Rectal smooth muscle tissue (tissue), 1 donor: Measurements from ENCODE around the gene TBC1D4.

Source experiments
- H3K27ac ChIP-seq: one replicate; pipeline ENCODE4 v1.7.0; 2013; ENCODE audit warnings: low read depth, low read length, inconsistent platforms
- H3K27me3 ChIP-seq: one replicate; pipeline ENCODE4 v1.7.0; 2013; ENCODE audit warnings: low read length; ENCODE audit not compliant: control insufficient read depth, insufficient read depth
- H3K36me3 ChIP-seq: one replicate; pipeline ENCODE4 v1.7.0; 2013; ENCODE audit warnings: low read length; ENCODE audit not compliant: control insufficient read depth, insufficient read depth
- H3K4me1 ChIP-seq: one replicate; pipeline ENCODE4 v1.7.0; 2013; ENCODE audit warnings: low read length; ENCODE audit not compliant: control insufficient read depth, insufficient read depth
- H3K4me3 ChIP-seq: one replicate; pipeline ENCODE4 v1.7.0; 2013; ENCODE audit warnings: low read length
- H3K9ac ChIP-seq: one replicate; pipeline ENCODE4 v1.7.0; 2013; ENCODE audit warnings: low read length

TBC1D4 gene

DNA sequence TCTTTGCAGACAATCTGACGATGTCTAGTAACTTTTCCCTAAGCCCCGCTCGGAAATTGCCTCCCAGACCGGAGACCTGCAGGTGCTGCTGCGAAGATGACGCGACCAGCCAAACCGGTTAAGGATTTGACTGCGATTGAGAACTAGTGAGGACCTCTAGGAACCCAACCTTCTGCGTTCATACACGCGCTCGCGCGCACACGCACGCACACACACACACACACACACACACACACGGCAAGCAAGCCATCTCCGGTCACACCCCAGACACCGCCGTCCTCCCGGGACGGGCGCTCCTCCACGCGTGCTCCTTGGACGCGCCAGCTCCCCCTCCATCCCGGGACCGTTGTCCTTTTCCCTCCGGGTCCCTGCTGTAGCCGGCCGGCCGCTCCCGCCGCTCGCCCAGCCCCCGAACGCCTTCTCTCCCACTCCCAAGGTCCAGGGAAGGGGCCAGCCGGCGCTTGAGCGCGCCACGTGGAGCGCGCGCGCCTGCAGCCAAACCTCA, 1.2 kb downstream of the TBC1D4 start:
- H3K4me3 ChIP-seq = peak overlapping the region; percentile 75
- no peak overlapping the region for H3K27ac ChIP-seq
- H3K9ac ChIP-seq = no peak overlapping the region
- H3K27me3 ChIP-seq = no peaks in the 10 kb centered on the region
- no peaks in the 10 kb centered on the region for H3K4me1 ChIP-seq
- no peaks in the 10 kb centered on the region for H3K36me3 ChIP-seq

DNA sequence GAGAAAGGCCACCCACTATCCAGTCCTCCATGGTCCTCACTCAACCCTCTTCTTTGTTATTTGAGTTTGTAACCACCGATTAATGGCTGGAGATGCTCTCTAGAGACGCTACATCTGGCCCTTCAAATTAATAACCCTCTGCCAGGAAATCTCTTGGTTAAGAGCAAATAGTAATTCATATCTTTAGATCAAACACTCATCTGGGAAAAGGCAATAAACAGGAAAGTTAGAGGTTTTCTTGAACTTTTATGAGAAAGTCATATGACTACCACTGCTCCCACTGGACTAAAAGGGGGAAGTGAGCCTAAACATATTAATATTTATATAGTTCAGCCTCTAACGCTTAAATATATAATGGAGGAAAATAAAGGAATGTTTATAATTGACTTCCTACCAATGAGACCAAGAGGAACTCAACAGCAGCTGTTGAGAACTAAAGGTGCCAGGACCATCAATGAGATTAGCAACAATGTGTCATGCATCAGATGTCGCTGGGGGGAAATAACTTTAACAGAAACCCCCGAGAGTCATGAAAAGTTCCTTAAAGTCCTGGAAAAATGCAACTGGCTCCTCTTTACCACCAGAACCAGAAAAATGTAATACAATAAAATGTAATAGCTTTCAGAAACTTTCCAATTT, 2.7 kb downstream of the TBC1D4 start:
- Histone ChIP-seq H3K4me1 (no peaks in the 10 kb centered on the region), H3K4me3 (no peak overlapping the region), H3K9ac (no peak overlapping the region), H3K27ac (no peak overlapping the region), H3K27me3 (no peaks in the 10 kb centered on the region), H3K36me3 (no peaks in the 10 kb centered on the region)

DNA sequence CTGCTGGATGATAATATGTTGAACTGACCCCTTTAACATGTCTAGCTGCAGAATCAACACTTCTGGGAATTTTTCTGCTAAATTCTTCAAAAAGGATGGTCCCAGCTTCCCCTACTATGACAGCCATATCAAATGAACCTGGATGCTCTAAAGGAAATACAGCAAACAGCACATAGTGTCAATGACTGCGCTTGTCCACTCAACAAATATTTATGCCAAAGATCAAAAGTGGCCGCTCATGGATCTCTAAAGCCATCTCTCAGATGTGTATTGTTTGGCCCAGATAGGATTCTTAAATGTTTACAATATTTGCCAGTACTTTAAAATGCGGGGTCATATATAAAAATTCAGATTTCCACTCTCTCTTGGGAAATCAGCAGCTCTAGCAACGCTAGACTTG, 3.3 kb downstream of the TBC1D4 start:
- Histone ChIP-seq H3K36me3 (no peaks in the 10 kb centered on the region), H3K4me3 (no peak overlapping the region), H3K4me1 (no peaks in the 10 kb centered on the region), H3K27ac (no peak overlapping the region), H3K27me3 (no peaks in the 10 kb centered on the region), H3K9ac (no peak overlapping the region)

DNA sequence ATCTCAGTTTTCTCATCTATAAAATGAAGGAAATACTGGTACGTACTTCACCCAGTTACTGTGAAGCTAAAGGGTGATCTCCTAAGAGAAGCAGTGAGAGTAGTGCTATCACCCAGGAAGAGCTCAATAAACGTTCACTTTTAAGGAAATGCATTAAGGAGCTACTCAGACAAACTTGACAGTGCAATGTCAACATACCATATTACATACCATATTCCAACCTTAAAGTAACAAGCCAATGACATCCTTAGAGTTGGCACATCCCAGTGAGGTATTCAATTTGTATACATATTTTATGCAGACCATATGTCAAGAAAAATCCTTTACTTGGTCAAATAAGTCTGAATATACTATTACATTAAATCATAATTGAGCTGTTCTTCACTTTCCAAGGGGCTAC, 7.0 kb downstream of the TBC1D4 start:
- Histone ChIP-seq H3K36me3 (no peaks in the 10 kb centered on the region), H3K27me3 (no peaks in the 10 kb centered on the region), H3K27ac (no peak overlapping the region), H3K4me1 (no peaks in the 10 kb centered on the region), H3K9ac (no peak overlapping the region), H3K4me3 (no peak overlapping the region)

DNA sequence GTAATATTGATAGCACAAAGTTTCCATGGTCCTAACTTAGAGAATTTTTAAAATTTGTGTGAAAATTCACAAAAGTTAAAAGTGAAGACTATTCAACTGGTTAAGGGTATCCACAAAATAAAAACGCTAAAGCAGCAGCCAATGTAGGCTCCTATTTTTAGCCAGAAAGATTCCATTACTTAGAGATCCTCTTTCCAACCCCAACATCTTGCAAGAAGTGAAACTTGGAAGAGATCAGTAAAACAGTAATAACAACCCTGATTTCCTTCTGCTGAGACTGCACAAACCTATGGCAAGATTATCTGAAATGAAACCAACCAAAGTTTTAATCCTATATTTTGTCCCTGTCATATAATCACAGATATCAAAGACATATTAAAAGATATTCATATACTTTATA, 8.5 kb downstream of the TBC1D4 start:
- no peak overlapping the region for H3K27ac ChIP-seq

DNA sequence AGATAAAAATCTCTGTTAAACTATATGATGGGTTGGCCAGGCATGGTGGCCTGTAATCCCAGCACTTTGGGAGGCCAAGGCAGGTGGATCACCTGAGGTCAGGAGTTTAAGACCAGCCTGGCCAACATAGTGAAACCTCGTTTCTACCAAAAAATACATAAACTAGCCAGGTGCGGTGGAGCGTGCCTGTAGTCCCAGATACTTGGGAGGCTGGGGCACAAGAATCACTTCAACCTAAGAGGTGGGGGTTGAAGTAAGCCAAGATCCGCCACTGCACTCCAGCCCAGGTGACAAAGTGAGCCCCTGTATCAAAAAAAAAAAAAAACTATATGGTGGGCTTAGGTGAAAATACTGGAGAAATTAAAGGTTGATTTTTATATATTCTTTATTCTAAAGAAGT, 11.3 kb downstream of the TBC1D4 start:
- H3K27ac ChIP-seq = no peak overlapping the region
- H3K4me1 ChIP-seq = no peaks in the 10 kb centered on the region
- no peaks in the 10 kb centered on the region for H3K27me3 ChIP-seq
- H3K36me3 ChIP-seq = no peaks in the 10 kb centered on the region
- no peak overlapping the region for H3K9ac ChIP-seq
- H3K4me3 ChIP-seq = no peak overlapping the region

More for the DNA sequence above, 8.5 kb downstream of the TBC1D4 start:
- no peak overlapping the region for H3K9ac ChIP-seq
- no peaks in the 10 kb centered on the region for H3K36me3 ChIP-seq
- H3K4me1 ChIP-seq = no peaks in the 10 kb centered on the region
- no peaks in the 10 kb centered on the region for H3K27me3 ChIP-seq
- H3K4me3 ChIP-seq = no peak overlapping the region

DNA sequence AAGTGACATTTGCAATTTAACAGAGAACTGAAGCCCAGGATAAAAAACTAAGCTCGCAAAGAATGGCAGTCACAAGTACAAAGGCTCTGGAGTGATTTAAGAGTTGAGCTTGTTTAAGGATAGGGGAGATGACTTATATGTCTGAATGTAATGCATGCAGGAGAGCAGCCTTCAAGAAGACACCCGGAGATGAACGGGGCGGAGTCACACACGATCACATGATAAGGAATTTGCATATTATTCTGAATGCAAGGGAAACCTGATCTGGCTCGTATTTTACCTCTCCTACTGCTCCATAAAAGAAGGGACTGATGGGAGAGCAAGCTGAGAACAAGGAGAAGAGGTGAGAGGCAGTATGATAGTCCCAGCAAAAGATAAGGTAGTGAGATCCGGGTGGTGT, 12.9 kb downstream of the TBC1D4 start:
- no peak overlapping the region for H3K4me3 ChIP-seq

DNA sequence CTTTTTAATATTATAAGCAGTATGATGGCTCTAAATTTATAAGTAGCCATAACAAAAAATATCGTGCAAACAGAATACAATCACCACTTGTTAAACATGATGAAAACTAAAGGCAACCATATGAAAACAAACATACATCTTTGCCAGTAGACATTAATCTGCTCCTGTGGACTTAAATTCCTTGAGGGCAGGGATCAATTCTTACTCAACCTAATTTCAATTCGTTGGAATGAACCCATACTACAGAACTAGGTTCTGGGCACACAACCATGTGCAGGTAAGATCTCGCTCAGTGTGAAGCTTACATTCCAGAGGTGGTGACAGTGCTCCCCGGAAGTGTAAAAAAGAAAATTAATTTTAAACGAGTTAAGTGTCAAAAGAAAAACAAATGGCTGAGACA, 13.4 kb downstream of the TBC1D4 start:
- H3K36me3 ChIP-seq = no peaks in the 10 kb centered on the region
- H3K27me3 ChIP-seq = no peaks in the 10 kb centered on the region
- no peak overlapping the region for H3K4me3 ChIP-seq
- no peaks in the 10 kb centered on the region for H3K4me1 ChIP-seq
- no peak overlapping the region for H3K27ac ChIP-seq
- no peak overlapping the region for H3K9ac ChIP-seq

More for the DNA sequence above, 12.9 kb downstream of the TBC1D4 start:
- Histone ChIP-seq H3K27me3 (no peaks in the 10 kb centered on the region), H3K27ac (no peak overlapping the region), H3K4me1 (no peaks in the 10 kb centered on the region), H3K9ac (no peak overlapping the region), H3K36me3 (no peaks in the 10 kb centered on the region)

DNA sequence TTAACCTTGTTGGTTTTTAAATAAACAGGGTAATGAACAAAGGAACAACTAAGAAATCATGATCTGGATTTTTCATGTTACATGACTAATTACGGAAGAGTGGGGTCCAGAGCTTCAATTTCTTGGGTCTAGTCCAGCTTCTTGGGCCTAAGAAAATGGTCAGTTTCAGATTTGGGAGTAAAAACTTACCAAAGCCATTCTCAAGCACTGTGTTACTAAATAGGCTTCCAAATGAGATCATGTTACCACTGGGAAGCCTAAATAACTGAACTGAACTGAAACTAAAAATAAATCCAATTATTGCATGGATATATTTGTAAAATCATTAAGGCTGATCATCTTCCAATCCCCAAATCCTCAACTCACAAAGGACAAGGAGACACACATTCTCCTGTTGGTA, 13.9 kb downstream of the TBC1D4 start:
- H3K27ac ChIP-seq = no peak overlapping the region
- H3K4me1 ChIP-seq = no peaks in the 10 kb centered on the region
- H3K36me3 ChIP-seq = no peaks in the 10 kb centered on the region
- no peaks in the 10 kb centered on the region for H3K27me3 ChIP-seq
- H3K4me3 ChIP-seq = no peak overlapping the region
- H3K9ac ChIP-seq = no peak overlapping the region

DNA sequence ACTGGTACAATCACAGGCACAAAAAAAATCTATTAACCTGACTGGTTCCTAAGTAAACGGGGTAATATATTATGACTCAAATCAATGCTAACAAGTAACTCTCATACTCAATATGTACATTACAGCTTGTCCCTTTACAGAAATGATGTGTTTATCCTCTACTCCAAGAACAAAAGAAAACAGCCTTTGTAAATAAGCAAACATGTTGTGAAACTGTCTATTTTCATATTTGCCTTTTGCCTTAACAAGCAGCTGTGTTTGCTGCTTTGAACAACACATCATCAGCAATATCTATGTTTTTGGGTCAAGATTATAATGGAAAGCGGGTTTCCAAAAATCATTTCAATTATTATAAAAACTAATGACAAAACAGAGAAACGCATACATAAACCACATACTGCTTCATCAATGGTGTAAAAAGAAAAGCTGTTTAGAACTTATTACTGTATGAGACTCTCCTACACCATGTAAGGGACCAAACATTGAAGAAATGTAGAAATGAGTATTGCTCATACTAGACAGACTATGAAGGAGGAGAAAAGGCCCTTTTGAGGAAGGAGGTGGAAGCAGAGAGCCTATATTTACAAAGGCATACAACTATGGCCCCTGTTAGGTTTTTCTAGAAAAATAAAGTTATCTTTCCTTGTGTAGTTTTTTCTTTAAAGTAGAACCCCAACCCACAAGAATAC, 14.8 kb downstream of the TBC1D4 start:
- Histone ChIP-seq H3K9ac (no peak overlapping the region), H3K27ac (no peak overlapping the region), H3K36me3 (no peaks in the 10 kb centered on the region), H3K27me3 (no peaks in the 10 kb centered on the region), H3K4me3 (no peak overlapping the region), H3K4me1 (no peaks in the 10 kb centered on the region)

DNA sequence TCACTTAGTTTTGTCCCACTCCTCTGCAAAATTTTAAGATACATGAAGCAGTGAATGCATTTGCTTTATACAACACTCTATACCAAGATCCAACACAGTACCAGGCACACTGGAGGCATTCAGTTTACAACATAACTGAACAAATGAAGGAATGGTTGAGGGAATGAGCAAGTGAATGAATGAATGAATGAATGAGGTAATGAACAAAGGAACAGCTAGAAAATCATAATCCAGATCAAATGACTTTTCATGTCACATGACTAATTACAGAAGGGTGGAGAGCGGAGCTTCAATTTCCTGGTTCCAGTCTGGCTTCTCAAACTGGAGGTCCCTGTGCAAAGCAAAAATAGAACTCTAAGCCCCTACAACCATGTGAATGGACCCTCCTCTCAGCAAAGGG, 16.7 kb downstream of the TBC1D4 start:
- no peaks in the 10 kb centered on the region for H3K27me3 ChIP-seq
- H3K4me1 ChIP-seq = no peaks in the 10 kb centered on the region
- H3K4me3 ChIP-seq = no peak overlapping the region
- no peaks in the 10 kb centered on the region for H3K36me3 ChIP-seq
- H3K27ac ChIP-seq = no peak overlapping the region
- H3K9ac ChIP-seq = no peak overlapping the region

DNA sequence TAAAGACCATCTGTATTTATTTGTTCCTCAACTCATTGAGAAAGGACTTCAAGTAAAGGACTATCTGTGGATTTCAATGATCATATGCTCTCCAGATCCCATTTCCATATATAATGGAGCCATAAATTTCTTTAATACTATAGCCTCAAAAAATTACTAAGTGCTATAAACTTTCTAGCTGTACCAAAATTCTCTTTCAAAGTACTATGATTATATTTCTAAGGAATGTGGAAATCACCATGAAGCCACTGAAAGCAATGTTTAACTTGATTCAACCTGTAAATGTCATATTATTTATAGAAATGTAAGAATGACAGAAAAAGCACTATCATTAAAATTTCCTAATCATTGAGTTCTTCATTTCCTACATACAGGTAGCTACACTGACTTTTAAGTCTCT, 20.7 kb downstream of the TBC1D4 start:
- H3K27me3 ChIP-seq = no peaks in the 10 kb centered on the region
- H3K9ac ChIP-seq = no peak overlapping the region
- H3K4me1 ChIP-seq = no peaks in the 10 kb centered on the region
- H3K4me3 ChIP-seq = no peak overlapping the region
- H3K27ac ChIP-seq = no peak overlapping the region
- H3K36me3 ChIP-seq = no peaks in the 10 kb centered on the region

DNA sequence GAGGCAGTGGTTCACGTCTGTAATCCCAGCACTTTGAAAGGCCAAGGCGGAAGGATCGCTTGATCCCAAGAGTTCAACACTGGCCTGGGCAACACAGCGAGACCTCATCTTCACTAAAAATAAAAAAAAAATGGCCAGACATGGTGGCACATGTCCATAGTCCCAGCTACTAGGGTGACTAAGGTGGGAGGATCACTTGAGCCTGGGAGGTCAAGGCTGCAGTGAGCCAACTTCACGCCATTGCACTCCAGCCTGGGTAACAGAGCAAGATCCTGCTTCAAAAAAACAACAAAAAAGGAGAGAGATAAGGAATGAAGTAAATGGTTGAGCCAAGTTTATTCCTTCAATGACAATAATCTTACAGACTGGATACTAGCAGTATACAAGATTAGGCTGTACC, 21.3 kb downstream of the TBC1D4 start:
- H3K9ac ChIP-seq = no peak overlapping the region
- no peaks in the 10 kb centered on the region for H3K36me3 ChIP-seq
- H3K4me3 ChIP-seq = no peak overlapping the region
- no peaks in the 10 kb centered on the region for H3K4me1 ChIP-seq
- H3K27ac ChIP-seq = no peak overlapping the region
- H3K27me3 ChIP-seq = no peaks in the 10 kb centered on the region
